ENCODE data around the gene CYP3A4.

DNA sequence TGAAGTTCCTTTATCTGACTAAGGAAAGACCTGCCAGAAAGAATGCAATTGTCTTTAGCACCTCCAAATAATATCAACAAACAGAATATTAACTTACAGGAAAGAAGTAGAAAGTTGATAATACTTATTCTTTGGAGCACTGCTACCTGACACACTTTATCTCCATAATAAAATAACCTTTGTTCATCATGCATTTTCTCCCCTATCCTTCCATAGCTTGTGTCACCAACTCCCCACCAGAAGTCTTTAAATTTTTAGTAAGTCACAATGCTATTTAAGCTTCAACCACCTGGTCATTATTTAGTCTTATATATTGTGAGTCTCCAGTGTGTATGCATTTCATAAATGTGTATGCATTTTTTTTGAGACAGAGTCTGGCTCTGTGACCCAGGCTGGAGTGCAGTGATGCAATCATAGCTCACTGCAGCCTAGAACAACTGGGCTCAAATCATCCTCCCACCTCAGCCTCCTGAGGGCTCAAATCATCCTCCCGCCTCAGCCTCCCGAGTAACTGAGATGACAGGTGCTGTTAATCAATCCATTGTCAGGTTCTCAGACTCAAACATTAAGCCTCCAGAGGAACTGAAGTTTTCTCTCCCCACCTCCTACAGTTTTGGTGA lies 36.5 kb upstream of the CYP3A4 start:
- TF ChIP-seq ZHX1 (CRISPR knock-in tag; IDR thresholded peaks at IDR 0.05; ENCODE audit: low read depth) (no peak), GABPA (IDR thresholded peaks at IDR 0.05; ENCODE audit: low read depth, low read length) (no peak), GABPA (CRISPR knock-in tag; IDR thresholded peaks at IDR 0.05; ENCODE audit: low read depth) (no peak), CTCF (CRISPR knock-in tag; IDR thresholded peaks at IDR 0.05) (no peak), ZSCAN29 (CRISPR knock-in tag; conservative IDR thresholded peaks at IDR 0.05) (no peak), ZMYM4 (CRISPR knock-in tag; IDR thresholded peaks at IDR 0.05) (no peak), SMARCC2 (IDR thresholded peaks at IDR 0.05) (no peak), ZSCAN21 (CRISPR knock-in tag; IDR thresholded peaks at IDR 0.05; ENCODE audit: borderline replicate concordance) (no peak), HCFC1 (IDR thresholded peaks at IDR 0.05; ENCODE audit: low read depth, low read length) (no peak), CCAR2 (optimal IDR thresholded peaks at IDR 0.05; ENCODE audit: low read depth, low read length) (no peak), RELA (CRISPR knock-in tag; IDR thresholded peaks at IDR 0.05) (no peak), RFX5 (IDR thresholded peaks at IDR 0.05; ENCODE audit: low read depth, low read length) (no peak), ZNF124 (CRISPR knock-in tag; IDR thresholded peaks at IDR 0.05) (no peak), MAF1 (CRISPR knock-in tag; IDR thresholded peaks at IDR 0.05; ENCODE audit: borderline replicate concordance) (no peak)
- TF ChIP-seq, protein P1, sequence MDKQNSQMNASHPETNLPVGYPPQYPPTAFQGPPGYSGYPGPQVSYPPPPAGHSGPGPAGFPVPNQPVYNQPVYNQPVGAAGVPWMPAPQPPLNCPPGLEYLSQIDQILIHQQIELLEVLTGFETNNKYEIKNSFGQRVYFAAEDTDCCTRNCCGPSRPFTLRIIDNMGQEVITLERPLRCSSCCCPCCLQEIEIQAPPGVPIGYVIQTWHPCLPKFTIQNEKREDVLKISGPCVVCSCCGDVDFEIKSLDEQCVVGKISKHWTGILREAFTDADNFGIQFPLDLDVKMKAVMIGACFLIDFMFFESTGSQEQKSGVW (CRISPR knock-in tag; IDR thresholded peaks at IDR 0.05; ENCODE audit: borderline replicate concordance): no peak

Measured in HepG2 (cell line).